Measurements from ENCODE around the gene USP31.
A peak's percentile ranks its signal among the peaks of the same experiment; 100 is the strongest.

USP31 gene

GRCh38 chr16:23149267-23149992, at the start of gene USP31:
Gene USP31 (minus strand): TSS chr16:23149452. CDS start chr16:23149270, 182 bp downstream.
- Histone ChIP-seq H3K27me3 (ENCODE audit: control insufficient read depth in 1 of 2, insufficient read depth in 2 of 2, low read length in 2 of 2) (no peaks in the 10 kb centered on the region), H3K9ac (ENCODE audit: low read depth in 1 of 2, low read length in 2 of 2) (peak within 1 kb of the TSS; percentile 56 to 60), H3K4me1 (ENCODE audit: control insufficient read depth in 1 of 2, insufficient read depth in 2 of 2, low read length in 2 of 2) (peaks cover 12 to 14% of the 10 kb centered on the region in 2 donors), H3K36me3 (ENCODE audit: control insufficient read depth in 1 of 2, insufficient read depth in 2 of 2, low read length in 2 of 2) (no peaks in the 10 kb centered on the region), H3K27ac (ENCODE audit: low read depth, low read length) (peak within 1 kb of the TSS; percentile 48), H3K9me3 (ENCODE audit: control insufficient read depth in 1 of 2, low read length in 2 of 2) (no peaks in the 10 kb centered on the region), H3K4me3 (ENCODE audit: low read depth in 1 of 2, low read length in 2 of 2) (peak within 1 kb of the TSS; percentile 79 to 86)

- Histone ChIP-seq H3K9ac (ENCODE audit: low read depth in 1 of 2, low read length in 2 of 2) (no peak overlapping the region), H3K4me3 (ENCODE audit: low read depth in 1 of 2, low read length in 2 of 2) (no peak overlapping the region), H3K4me1 (ENCODE audit: control insufficient read depth in 1 of 2, insufficient read depth in 2 of 2, low read length in 2 of 2) (peaks cover 4 to 7% of the 10 kb centered on the region in 2 donors), H3K27ac (ENCODE audit: low read depth, low read length) (no peak overlapping the region), H3K9me3 (ENCODE audit: control insufficient read depth in 1 of 2, low read length in 2 of 2) (no peaks in the 10 kb centered on the region), H3K36me3 (ENCODE audit: control insufficient read depth in 1 of 2, insufficient read depth in 2 of 2, low read length in 2 of 2) (no peaks in the 10 kb centered on the region), H3K27me3 (ENCODE audit: control insufficient read depth in 1 of 2, insufficient read depth in 2 of 2, low read length in 2 of 2) (peaks cover 3% of the 10 kb centered on the region in 2 donors)
These were observed 47.3 kb upstream of the USP31 start for GRCh38 chr16:23196539-23196938.

GRCh38 chr16:23195366-23195978, 46.2 kb upstream of the USP31 start:
- Histone ChIP-seq H3K27ac (ENCODE audit: low read depth, low read length) (no peak overlapping the region), H3K9me3 (ENCODE audit: control insufficient read depth in 1 of 2, low read length in 2 of 2) (no peaks in the 10 kb centered on the region), H3K4me1 (ENCODE audit: control insufficient read depth in 1 of 2, insufficient read depth in 2 of 2, low read length in 2 of 2) (peaks cover 4 to 7% of the 10 kb centered on the region in 2 donors), H3K36me3 (ENCODE audit: control insufficient read depth in 1 of 2, insufficient read depth in 2 of 2, low read length in 2 of 2) (no peaks in the 10 kb centered on the region), H3K9ac (ENCODE audit: low read depth in 1 of 2, low read length in 2 of 2) (no peak overlapping the region), H3K4me3 (ENCODE audit: low read depth in 1 of 2, low read length in 2 of 2) (no peak overlapping the region), H3K27me3 (ENCODE audit: control insufficient read depth in 1 of 2, insufficient read depth in 2 of 2, low read length in 2 of 2) (peaks cover 0 to 3% of the 10 kb centered on the region in 2 donors)

- no peaks in the 10 kb centered on the region for H3K9me3 ChIP-seq (ENCODE audit: control insufficient read depth in 1 of 2, low read length in 2 of 2)
- no peak overlapping the region for H3K4me3 ChIP-seq (ENCODE audit: low read depth in 1 of 2, low read length in 2 of 2)
- H3K27ac ChIP-seq (ENCODE audit: low read depth, low read length) = no peak overlapping the region
- H3K9ac ChIP-seq (ENCODE audit: low read depth in 1 of 2, low read length in 2 of 2) = no peak overlapping the region
- peaks cover 4 to 7% of the 10 kb centered on the region in 2 donors for H3K4me1 ChIP-seq (ENCODE audit: control insufficient read depth in 1 of 2, insufficient read depth in 2 of 2, low read length in 2 of 2)
- no peaks in the 10 kb centered on the region for H3K36me3 ChIP-seq (ENCODE audit: control insufficient read depth in 1 of 2, insufficient read depth in 2 of 2, low read length in 2 of 2)
- H3K27me3 ChIP-seq (ENCODE audit: control insufficient read depth in 1 of 2, insufficient read depth in 2 of 2, low read length in 2 of 2) = peaks cover 0 to 3% of the 10 kb centered on the region in 2 donors
These were observed 45.4 kb upstream of the USP31 start for GRCh38 chr16:23194497-23195221.

- Histone ChIP-seq H3K36me3 (ENCODE audit: control insufficient read depth in 1 of 2, insufficient read depth in 2 of 2, low read length in 2 of 2) (no peaks in the 10 kb centered on the region), H3K27me3 (ENCODE audit: control insufficient read depth in 1 of 2, insufficient read depth in 2 of 2, low read length in 2 of 2) (peaks cover 11 to 16% of the 10 kb centered on the region in 2 donors), H3K4me1 (ENCODE audit: control insufficient read depth in 1 of 2, insufficient read depth in 2 of 2, low read length in 2 of 2) (no peaks in the 10 kb centered on the region), H3K9ac (ENCODE audit: low read depth in 1 of 2, low read length in 2 of 2) (no peak overlapping the region), H3K4me3 (ENCODE audit: low read depth in 1 of 2, low read length in 2 of 2) (no peak overlapping the region), H3K27ac (ENCODE audit: low read depth, low read length) (no peak overlapping the region), H3K9me3 (ENCODE audit: control insufficient read depth in 1 of 2, low read length in 2 of 2) (no peaks in the 10 kb centered on the region)
These were observed 39.7 kb upstream of the USP31 start for GRCh38 chr16:23188911-23189310.

GRCh38 chr16:23187341-23187740, 38.1 kb upstream of the USP31 start:
- Histone ChIP-seq H3K27ac (ENCODE audit: low read depth, low read length) (no peak overlapping the region), H3K9ac (ENCODE audit: low read depth in 1 of 2, low read length in 2 of 2) (no peak overlapping the region), H3K4me1 (ENCODE audit: control insufficient read depth in 1 of 2, insufficient read depth in 2 of 2, low read length in 2 of 2) (peaks cover 0 to 4% of the 10 kb centered on the region in 2 donors), H3K9me3 (ENCODE audit: control insufficient read depth in 1 of 2, low read length in 2 of 2) (no peaks in the 10 kb centered on the region), H3K4me3 (ENCODE audit: low read depth in 1 of 2, low read length in 2 of 2) (no peak overlapping the region), H3K36me3 (ENCODE audit: control insufficient read depth in 1 of 2, insufficient read depth in 2 of 2, low read length in 2 of 2) (no peaks in the 10 kb centered on the region), H3K27me3 (ENCODE audit: control insufficient read depth in 1 of 2, insufficient read depth in 2 of 2, low read length in 2 of 2) (peaks cover 24 to 28% of the 10 kb centered on the region in 2 donors)

GRCh38 chr16:23186171-23186570, 36.9 kb upstream of the USP31 start:
- no peak overlapping the region for H3K9ac ChIP-seq (ENCODE audit: low read depth in 1 of 2, low read length in 2 of 2)
- no peak overlapping the region for H3K4me3 ChIP-seq (ENCODE audit: low read depth in 1 of 2, low read length in 2 of 2)
- no peaks in the 10 kb centered on the region for H3K36me3 ChIP-seq (ENCODE audit: control insufficient read depth in 1 of 2, insufficient read depth in 2 of 2, low read length in 2 of 2)
- no peak overlapping the region for H3K27ac ChIP-seq (ENCODE audit: low read depth, low read length)
- H3K27me3 ChIP-seq (ENCODE audit: control insufficient read depth in 1 of 2, insufficient read depth in 2 of 2, low read length in 2 of 2) = peaks cover 27% of the 10 kb centered on the region in 2 donors
- no peaks in the 10 kb centered on the region for H3K9me3 ChIP-seq (ENCODE audit: control insufficient read depth in 1 of 2, low read length in 2 of 2)
- peaks cover 0 to 8% of the 10 kb centered on the region in 2 donors for H3K4me1 ChIP-seq (ENCODE audit: control insufficient read depth in 1 of 2, insufficient read depth in 2 of 2, low read length in 2 of 2)

GRCh38 chr16:23185656-23186055, 36.4 kb upstream of the USP31 start:
- Histone ChIP-seq H3K27ac (ENCODE audit: low read depth, low read length) (no peak overlapping the region), H3K9me3 (ENCODE audit: control insufficient read depth in 1 of 2, low read length in 2 of 2) (no peaks in the 10 kb centered on the region), H3K27me3 (ENCODE audit: control insufficient read depth in 1 of 2, insufficient read depth in 2 of 2, low read length in 2 of 2) (peaks cover 27 to 30% of the 10 kb centered on the region in 2 donors), H3K9ac (ENCODE audit: low read depth in 1 of 2, low read length in 2 of 2) (no peak overlapping the region), H3K4me3 (ENCODE audit: low read depth in 1 of 2, low read length in 2 of 2) (no peak overlapping the region), H3K4me1 (ENCODE audit: control insufficient read depth in 1 of 2, insufficient read depth in 2 of 2, low read length in 2 of 2) (peaks cover 0 to 8% of the 10 kb centered on the region in 2 donors), H3K36me3 (ENCODE audit: control insufficient read depth in 1 of 2, insufficient read depth in 2 of 2, low read length in 2 of 2) (no peaks in the 10 kb centered on the region)

GRCh38 chr16:23183543-23183862, 34.3 kb upstream of the USP31 start:
- H3K4me1 ChIP-seq (ENCODE audit: control insufficient read depth in 1 of 2, insufficient read depth in 2 of 2, low read length in 2 of 2) = peaks cover 0 to 8% of the 10 kb centered on the region in 2 donors
- no peaks in the 10 kb centered on the region for H3K36me3 ChIP-seq (ENCODE audit: control insufficient read depth in 1 of 2, insufficient read depth in 2 of 2, low read length in 2 of 2)
- no peak overlapping the region for H3K9ac ChIP-seq (ENCODE audit: low read depth in 1 of 2, low read length in 2 of 2)
- no peak overlapping the region for H3K4me3 ChIP-seq (ENCODE audit: low read depth in 1 of 2, low read length in 2 of 2)
- H3K27me3 ChIP-seq (ENCODE audit: control insufficient read depth in 1 of 2, insufficient read depth in 2 of 2, low read length in 2 of 2) = peaks cover 34 to 35% of the 10 kb centered on the region in 2 donors
- no peaks in the 10 kb centered on the region for H3K9me3 ChIP-seq (ENCODE audit: control insufficient read depth in 1 of 2, low read length in 2 of 2)
- no peak overlapping the region for H3K27ac ChIP-seq (ENCODE audit: low read depth, low read length)

Data from duodenal mucosa (tissue), 2 donors.